ENCODE results near the gene ACTRT2. TPM values are rescaled to one million over a fixed set of nuclear protein-coding genes. Genes with fewer than 3 reads are reported as not detected.

Gene ACTRT2
- total RNA-seq, 1 experiment from 2014 or later, result not detected

- CTCF ChIA-PET, result no interaction called here
- H3K27me3 ChIP-seq (replicated peaks; ENCODE audit: control insufficient read depth, insufficient read depth, low read length), result no peaks in the 10 kb centered on the region
- no peaks in the 10 kb centered on the region for H3K4me1 Mint-ChIP-seq (ENCODE audit: low read depth, unreplicated experiment)
Measured at GRCh38 chr1:3009556-3009955, 11.7 kb upstream of the ACTRT2 start.

GRCh38 chr1:3011127-3011526 is 10.1 kb upstream of the ACTRT2 start:
- no peaks in the 10 kb centered on the region for H3K4me1 Mint-ChIP-seq (ENCODE audit: low read depth, unreplicated experiment)
- H3K36me3 Mint-ChIP-seq (ENCODE audit: insufficient read depth, unreplicated experiment), result peaks cover 5% of the 10 kb centered on the region
- Histone ChIP-seq H3K36me3 (ENCODE audit: control insufficient read depth, insufficient read depth, low read length) (no peaks in the 10 kb centered on the region), H3K4me1 (no peaks in the 10 kb centered on the region), H3K27me3 (replicated peaks; ENCODE audit: control insufficient read depth, insufficient read depth, low read length) (no peaks in the 10 kb centered on the region), H3K9me3 (peaks cover 5% of the 10 kb centered on the region; the same call in 1 of the 2 replicates), H3K4me3 (ENCODE audit: low read depth, low read length) (no peak overlapping the region)
- H3K27ac Mint-ChIP-seq (ENCODE audit: unreplicated experiment), result no peak overlapping the region
- CTCF ChIA-PET, result no interaction called here
- no TSS peak for BruUV-seq (replicated peaks)
- H3K9me3 Mint-ChIP-seq (ENCODE audit: unreplicated experiment), result peaks cover 9% of the 10 kb centered on the region
- no peak overlapping the region for H3K4me3 Mint-ChIP-seq (ENCODE audit: unreplicated experiment)
- TF ChIP-seq CTCF (IDR thresholded peaks at IDR 0.05; ENCODE audit: insufficient read depth in 1 of 2, low read depth in 1 of 2, low read length in 1 of 2, severe bottlenecking in 1 of 2, unreplicated experiment in 1 of 2), result no peak
- no peak for DNase-seq
- peaks cover 4% of the 10 kb centered on the region for H3K27me3 Mint-ChIP-seq (ENCODE audit: insufficient read depth, unreplicated experiment)
- POLR2A ChIA-PET, result no interaction called here
- intact Hi-C loops (cut with micrococcal nuclease; ENCODE audit: unreplicated experiment), result loop anchor here (5.0 kb wide), 1 partner anchor 311 kb away; no protein-coding TSS in a partner anchor

More at GRCh38 chr1:3009556-3009955, 11.7 kb upstream of the ACTRT2 start:
- Mint-ChIP-seq H3K36me3 (ENCODE audit: insufficient read depth, unreplicated experiment) (peaks cover 5% of the 10 kb centered on the region), H3K9me3 (ENCODE audit: unreplicated experiment) (peaks cover 9% of the 10 kb centered on the region), H3K27me3 (ENCODE audit: insufficient read depth, unreplicated experiment) (peaks cover 6% of the 10 kb centered on the region), H3K27ac (ENCODE audit: unreplicated experiment) (no peak overlapping the region), H3K4me3 (ENCODE audit: unreplicated experiment) (no peak overlapping the region)
- intact Hi-C loops (cut with micrococcal nuclease; ENCODE audit: unreplicated experiment), result no loop called here
- peaks cover 5% of the 10 kb centered on the region; the same call in 1 of the 2 replicates for H3K9me3 ChIP-seq
- TF ChIP-seq CTCF (IDR thresholded peaks at IDR 0.05; ENCODE audit: insufficient read depth in 1 of 2, low read depth in 1 of 2, low read length in 1 of 2, severe bottlenecking in 1 of 2, unreplicated experiment in 1 of 2), result no peak
- no peak overlapping the region for H3K4me3 ChIP-seq (ENCODE audit: low read depth, low read length)
- DNase-seq, result no peak
- H3K36me3 ChIP-seq (ENCODE audit: control insufficient read depth, insufficient read depth, low read length), result no peaks in the 10 kb centered on the region
- BruUV-seq (replicated peaks), result no TSS peak
- no peaks in the 10 kb centered on the region for H3K4me1 ChIP-seq
- POLR2A ChIA-PET, result no interaction called here

- CTCF ChIA-PET, result interaction anchor here (0.6 kb wide), 1 partner anchor 307 kb away, joined by 3 read pairs; no protein-coding TSS in a partner anchor
- intact Hi-C loops (cut with micrococcal nuclease; ENCODE audit: unreplicated experiment), result loop anchor here (1.0 to 5.0 kb wide), 2 partner anchors 310 to 412 kb away; no protein-coding TSS in a partner anchor
Measured at GRCh38 chr1:3011631-3012455, 9.4 kb upstream of the ACTRT2 start.

More at GRCh38 chr1:3011631-3012455, 9.4 kb upstream of the ACTRT2 start:
- H3K36me3 ChIP-seq (ENCODE audit: control insufficient read depth, insufficient read depth, low read length), result no peaks in the 10 kb centered on the region
- H3K4me1 ChIP-seq, result no peaks in the 10 kb centered on the region
- TF ChIP-seq CTCF (IDR thresholded peaks at IDR 0.05; ENCODE audit: insufficient read depth in 1 of 2, low read depth in 1 of 2, low read length in 1 of 2, severe bottlenecking in 1 of 2, unreplicated experiment in 1 of 2), result no peak
- no peak overlapping the region for H3K27ac Mint-ChIP-seq (ENCODE audit: unreplicated experiment)
- H3K4me1 Mint-ChIP-seq (ENCODE audit: low read depth, unreplicated experiment), result no peaks in the 10 kb centered on the region
- H3K9me3 Mint-ChIP-seq (ENCODE audit: unreplicated experiment), result peaks cover 3% of the 10 kb centered on the region
- H3K36me3 Mint-ChIP-seq (ENCODE audit: insufficient read depth, unreplicated experiment), result peaks cover 5% of the 10 kb centered on the region
- peaks cover 4% of the 10 kb centered on the region for H3K27me3 Mint-ChIP-seq (ENCODE audit: insufficient read depth, unreplicated experiment)
- BruUV-seq (replicated peaks), result no TSS peak
- H3K4me3 Mint-ChIP-seq (ENCODE audit: unreplicated experiment), result no peak overlapping the region
- no peak overlapping the region for H3K4me3 ChIP-seq (ENCODE audit: low read depth, low read length)
- DNase-seq, result no peak
- POLR2A ChIA-PET, result no interaction called here
- no peaks in the 10 kb centered on the region for H3K27me3 ChIP-seq (replicated peaks; ENCODE audit: control insufficient read depth, insufficient read depth, low read length)
- peaks cover 5% of the 10 kb centered on the region; the same call in 1 of the 2 replicates for H3K9me3 ChIP-seq
